Glomerular endothelial cell (primary cell): ENCODE measurements around the gene CYLD. TPM values are rescaled to one million over a fixed set of nuclear protein-coding genes. Genes with fewer than 3 reads are reported as not detected.

Experiments
- DNase-seq: peaks from one replicate; pipeline ENCODE4 v3.0.0-alpha.2; 2011; ENCODE audit warnings: low read depth, low spot score; ENCODE audit errors: extremely low read depth
- total RNA-seq: library from RNA; depleted of rRNA; stranded (reverse); fragments of >200 nt; gene quantifications from 2 replicates; pipeline ENCODE4 v1.2.3, GENCODE V29; 2015

CYLD gene
- total RNA-seq, result 20.4 and 31.6 TPM in 2 replicates

- DNase-seq, result peak; percentile 83
Measured at GRCh38 chr16:50741781-50742575, at the start of gene CYLD. TSS of gene CYLD (plus strand) at chr16:50742086. CDS start at chr16:50749699, 7,613 bp downstream.

GRCh38 chr16:50692644-50692998 lies 49.3 kb upstream of the CYLD start:
- no peak for DNase-seq

- no peak for DNase-seq
Measured at GRCh38 chr16:50692999-50693781, 48.7 kb upstream of the CYLD start, which contains the start of gene NOD2. TSS of gene NOD2 (plus strand) at chr16:50693606. CDS start at chr16:50699496, 5,890 bp downstream.

DNA sequence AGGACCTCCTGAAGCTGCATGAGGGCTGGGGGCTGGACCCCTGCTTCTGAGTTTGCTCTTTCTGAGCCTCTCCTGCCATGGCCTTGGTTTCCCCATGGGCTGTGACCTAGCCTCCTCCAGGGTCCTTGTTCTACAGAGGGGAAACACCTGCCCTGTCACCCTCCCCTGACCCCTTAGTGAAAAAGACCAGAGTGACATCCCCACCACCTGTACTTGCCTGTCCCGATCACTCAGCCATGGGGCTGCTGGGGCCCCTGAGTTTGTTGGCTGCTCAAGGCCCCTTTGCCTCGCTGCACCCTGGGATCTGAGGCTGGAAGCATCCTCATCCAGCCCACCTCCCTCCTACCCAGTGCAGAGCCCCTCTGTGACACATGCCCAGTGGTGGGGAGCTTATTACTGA lies 47.7 kb upstream of the CYLD start:
- DNase-seq, result no peak

DNA sequence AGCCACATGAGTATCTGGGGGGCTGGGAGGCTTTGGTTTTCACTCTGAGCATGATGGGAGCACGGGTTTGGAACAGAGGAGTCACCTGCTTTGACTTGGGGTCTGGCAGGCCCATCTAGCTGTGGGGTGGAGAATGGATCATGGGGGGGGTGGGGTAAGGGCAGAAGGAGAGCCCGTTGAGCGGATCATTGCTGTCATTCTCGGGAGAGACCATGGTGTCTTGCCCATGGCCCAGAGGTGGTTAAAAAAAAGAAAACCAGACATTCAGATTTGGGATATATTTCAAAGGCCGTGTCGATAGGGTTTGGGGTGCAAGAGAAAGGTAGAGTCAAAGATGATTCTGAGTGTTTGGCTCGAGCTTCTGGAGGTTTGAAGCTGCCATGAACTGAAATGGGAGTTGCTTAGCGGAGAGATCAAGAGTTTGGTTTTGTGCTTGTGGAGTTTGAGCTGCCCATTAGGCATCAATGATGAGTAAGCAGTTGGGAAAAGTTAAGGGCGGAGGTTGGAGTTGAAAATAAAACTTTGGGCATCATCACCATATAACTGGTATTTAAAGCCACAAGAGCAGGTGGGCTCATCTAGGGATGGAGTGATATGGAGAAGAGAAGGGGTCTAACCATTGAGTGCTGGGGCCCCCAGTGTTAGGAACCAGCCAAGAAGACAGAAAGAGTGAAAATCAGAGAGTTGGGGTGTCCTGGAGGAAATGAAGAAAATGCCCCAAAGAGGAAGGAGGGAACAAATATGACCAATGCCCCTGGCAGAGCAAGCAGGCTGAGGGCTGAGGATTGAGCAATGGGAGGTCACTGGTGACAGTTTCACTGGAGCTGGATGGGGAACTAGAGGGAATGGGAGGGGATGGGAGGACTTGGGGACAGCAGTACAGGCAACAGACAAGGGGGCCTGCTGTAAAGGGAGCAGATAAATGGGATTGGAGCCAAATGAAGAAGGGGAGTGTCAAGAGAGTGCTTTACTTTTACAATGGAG lies 46.6 kb upstream of the CYLD start:
- DNase-seq, result no peak

DNA sequence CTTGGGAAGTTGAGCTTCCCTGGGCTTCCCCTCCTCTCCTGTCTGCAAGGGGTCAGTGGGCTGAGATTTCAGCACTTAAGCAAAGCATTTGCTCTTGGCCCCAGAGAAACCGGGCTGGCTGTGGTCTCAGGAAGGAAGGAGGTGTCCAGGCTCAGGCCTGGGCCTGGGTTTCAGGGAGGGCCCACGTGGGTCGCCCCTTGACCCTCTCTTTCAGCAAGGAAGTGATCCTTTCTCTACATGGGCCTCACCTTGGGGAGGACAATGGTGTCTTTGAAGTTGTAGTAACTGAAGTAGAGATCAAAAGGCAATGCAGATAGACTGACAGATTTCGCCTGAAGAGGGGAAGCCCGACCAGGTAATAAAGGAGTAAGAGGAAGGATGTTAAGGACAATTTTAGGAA lies 45.8 kb upstream of the CYLD start:
- DNase-seq, result no peak

- DNase-seq, result no peak
Measured at GRCh38 chr16:50696575-50697420, 45.1 kb upstream of the CYLD start.

GRCh38 chr16:50697421-50697715 lies 44.5 kb upstream of the CYLD start:
- no peak for DNase-seq

DNA sequence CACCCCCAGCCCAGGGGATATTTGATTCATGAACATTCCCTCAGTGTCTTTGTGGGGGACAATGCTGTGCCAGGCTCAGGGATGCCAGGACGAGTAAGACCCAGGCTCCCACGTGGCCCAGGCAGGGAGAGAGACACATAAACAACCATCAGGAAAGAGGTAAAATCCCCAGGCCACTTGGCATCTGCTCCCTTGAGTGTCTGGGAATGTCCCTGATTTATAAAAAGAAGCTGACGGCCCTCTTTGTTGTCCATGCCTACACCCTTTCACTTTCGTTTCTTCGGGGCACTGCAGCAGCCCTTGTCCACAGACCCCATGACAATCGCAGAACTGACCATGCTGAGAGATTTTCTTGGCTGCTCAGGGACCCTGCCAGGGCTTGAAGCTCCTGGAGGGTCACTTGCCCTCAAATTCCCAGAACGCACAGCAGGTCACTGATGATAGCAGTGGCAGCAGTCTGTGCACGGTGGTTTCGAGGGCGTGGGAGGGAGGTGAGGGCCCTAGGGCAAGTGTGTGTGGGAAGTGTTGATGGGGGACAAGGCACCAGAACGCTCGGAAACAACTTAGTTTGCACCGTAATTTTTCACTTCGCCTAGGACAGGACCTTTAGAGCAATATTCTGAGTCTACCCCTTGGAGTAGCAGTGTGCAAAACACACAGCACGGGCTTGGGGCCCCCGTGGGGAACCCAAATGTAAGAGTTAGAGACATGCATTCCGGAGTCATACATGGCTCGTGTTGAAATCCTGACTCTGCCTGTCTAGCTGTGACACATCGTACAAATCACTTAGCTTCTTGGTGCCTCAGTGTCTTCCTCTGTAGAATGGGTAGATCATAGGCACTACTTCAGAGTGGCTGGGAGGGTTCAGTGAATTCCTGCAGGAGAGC lies 43.8 kb upstream of the CYLD start:
- no peak for DNase-seq

- DNase-seq, result no peak
Measured at GRCh38 chr16:50699326-50700159, 42.3 kb upstream of the CYLD start.

- no peak for DNase-seq
Measured at GRCh38 chr16:50702725-50703124, 39.2 kb upstream of the CYLD start.

GRCh38 chr16:50704245-50704644 lies 37.6 kb upstream of the CYLD start:
- DNase-seq, result no peak

GRCh38 chr16:50705436-50706110 lies 36.3 kb upstream of the CYLD start:
- no peak for DNase-seq

- no peak for DNase-seq
Measured at GRCh38 chr16:50706250-50706649, 35.6 kb upstream of the CYLD start.

DNA sequence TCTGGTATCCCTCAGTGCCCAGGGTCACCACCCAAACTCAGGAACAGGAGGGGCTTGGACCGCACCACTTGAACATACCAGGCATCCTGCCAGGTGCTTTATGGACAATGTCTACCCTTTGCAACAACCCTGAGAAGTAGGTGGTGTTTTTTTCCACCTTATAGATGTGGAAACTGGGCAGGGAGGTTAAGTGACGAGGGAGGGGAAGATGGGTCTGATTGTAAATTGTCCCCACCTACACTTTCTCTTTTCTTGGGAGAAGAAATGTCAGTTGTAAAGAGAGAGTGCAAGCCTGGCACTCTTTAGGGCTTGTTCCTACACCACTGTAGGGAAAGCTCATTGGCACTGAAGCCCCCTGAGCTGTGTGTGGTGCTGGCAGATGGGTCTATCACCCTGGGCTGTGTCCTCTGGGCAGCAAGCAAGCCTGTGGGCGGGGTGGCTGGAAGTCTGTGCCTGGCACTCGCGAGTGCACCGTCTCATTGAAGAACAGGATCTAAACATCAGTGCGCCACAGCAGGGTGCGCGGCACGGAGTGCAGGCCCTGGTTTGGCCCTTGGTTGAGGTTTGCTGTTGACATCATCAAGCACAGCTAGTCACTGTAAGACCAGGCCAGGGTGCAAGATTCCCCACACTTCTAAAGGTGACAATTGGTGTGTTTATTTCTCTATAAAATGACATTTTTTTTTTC lies 33.4 kb upstream of the CYLD start:
- no peak for DNase-seq

DNA sequence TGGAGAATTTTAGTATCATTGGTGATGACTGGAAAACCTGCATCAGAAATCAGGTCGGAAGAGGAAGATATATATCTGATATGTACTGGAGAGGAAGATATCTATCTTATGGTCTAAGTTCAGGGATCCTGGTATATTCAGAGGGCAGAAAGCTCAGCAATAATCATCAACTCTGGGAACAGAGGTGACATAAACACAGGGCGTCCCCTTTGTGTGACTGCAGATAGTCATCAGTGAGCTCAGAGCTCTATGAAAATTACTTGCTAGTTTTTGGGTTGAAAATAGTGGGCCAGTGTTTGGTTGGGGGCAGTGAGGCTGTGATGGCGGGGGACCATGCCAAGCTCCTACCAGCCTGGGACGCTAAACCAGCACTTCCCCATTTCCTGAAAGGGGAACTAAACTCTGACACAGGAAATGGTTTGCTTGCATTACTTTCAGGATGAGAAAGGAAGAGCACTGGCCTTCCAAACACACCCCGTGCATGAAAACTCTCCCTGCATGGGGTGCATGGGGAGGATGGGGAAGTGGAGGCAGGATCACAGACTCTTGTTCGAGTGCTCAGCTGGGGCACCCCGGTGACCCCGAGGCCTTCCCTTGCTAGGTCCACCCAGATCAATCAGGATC lies 32.7 kb upstream of the CYLD start:
- DNase-seq, result no peak

DNA sequence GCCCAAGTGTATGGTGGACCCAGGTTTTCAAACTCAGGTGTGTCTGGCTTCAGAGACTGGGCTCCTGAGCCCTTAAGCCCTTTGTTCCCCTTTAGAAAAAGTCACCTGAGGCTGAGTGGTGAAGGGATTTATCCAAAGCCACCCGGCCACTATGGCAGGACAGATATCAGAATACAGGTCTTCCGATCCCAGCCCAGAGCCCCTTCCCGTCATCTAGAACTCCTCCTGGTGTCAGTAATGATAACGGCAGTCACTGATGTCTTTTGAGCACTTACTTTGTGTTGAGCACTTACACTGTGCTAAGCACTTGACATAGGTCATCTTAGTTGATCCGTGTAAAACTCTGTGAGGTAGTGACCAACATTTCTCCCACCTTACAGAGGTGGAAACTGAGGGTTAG lies 31.9 kb upstream of the CYLD start:
- DNase-seq, result no peak
